ENCODE data around the gene NDUFC2.
"Not testable (repeated sequence)": the region's sequence is repeated elsewhere in the genome, so short reads cannot be mapped to it uniquely, and the experiment has no call there.

The NDUFC2 gene

DNA sequence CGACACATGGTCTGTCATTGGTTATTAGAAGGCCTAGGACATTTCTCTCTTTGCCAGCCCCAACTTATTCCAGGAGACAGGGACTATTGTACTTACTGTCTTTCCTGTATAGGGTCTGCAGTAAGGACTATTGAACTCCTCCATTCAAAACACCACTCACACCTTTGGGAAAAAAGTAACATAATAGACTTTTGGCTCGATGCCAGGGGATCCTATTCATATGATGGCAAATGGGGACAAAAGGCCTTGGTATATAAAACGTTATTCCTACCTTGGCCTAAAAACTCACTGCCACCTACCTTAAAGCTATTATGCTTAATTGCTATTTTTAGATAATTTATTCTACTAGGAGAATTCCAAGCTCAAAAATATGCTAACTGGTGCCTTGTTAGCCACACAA lies 6.3 kb upstream of the NDUFC2 start:
- H3K9ac ChIP-seq (ENCODE audit: low read length), result no peak overlapping the region
- H3K4me1 ChIP-seq (ENCODE audit: low read length), result peaks cover 6% of the 10 kb centered on the region
- H3K27ac ChIP-seq (ENCODE audit: low read length), result no peak overlapping the region
- no peak overlapping the region for H2AFZ ChIP-seq (ENCODE audit: low read depth, low read length)
- no peak overlapping the region for H3K4me2 ChIP-seq (ENCODE audit: low read length)
- no peak overlapping the region for H3K4me3 ChIP-seq (ENCODE audit: low read length)
- H3K36me3 ChIP-seq (replicated peaks; ENCODE audit: low read depth, low read length), result no peaks in the 10 kb centered on the region
- TF ChIP-seq, protein P1, sequence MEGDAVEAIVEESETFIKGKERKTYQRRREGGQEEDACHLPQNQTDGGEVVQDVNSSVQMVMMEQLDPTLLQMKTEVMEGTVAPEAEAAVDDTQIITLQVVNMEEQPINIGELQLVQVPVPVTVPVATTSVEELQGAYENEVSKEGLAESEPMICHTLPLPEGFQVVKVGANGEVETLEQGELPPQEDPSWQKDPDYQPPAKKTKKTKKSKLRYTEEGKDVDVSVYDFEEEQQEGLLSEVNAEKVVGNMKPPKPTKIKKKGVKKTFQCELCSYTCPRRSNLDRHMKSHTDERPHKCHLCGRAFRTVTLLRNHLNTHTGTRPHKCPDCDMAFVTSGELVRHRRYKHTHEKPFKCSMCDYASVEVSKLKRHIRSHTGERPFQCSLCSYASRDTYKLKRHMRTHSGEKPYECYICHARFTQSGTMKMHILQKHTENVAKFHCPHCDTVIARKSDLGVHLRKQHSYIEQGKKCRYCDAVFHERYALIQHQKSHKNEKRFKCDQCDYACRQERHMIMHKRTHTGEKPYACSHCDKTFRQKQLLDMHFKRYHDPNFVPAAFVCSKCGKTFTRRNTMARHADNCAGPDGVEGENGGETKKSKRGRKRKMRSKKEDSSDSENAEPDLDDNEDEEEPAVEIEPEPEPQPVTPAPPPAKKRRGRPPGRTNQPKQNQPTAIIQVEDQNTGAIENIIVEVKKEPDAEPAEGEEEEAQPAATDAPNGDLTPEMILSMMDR (IDR thresholded peaks at IDR 0.05; ENCODE audit: low read depth, low read length), result no peak
- TF ChIP-seq EZH2phosphoT487 (IDR thresholded peaks at IDR 0.05; ENCODE audit: low read depth), result no peak
- no peaks in the 10 kb centered on the region for H4K20me1 ChIP-seq (ENCODE audit: insufficient read depth, low read length)
- no peaks in the 10 kb centered on the region for H3K79me2 ChIP-seq (ENCODE audit: low read length)
- no peaks in the 10 kb centered on the region for H3K9me3 ChIP-seq (ENCODE audit: insufficient read depth, low read length)
- H3K27me3 ChIP-seq (ENCODE audit: low read depth, low read length), result no peaks in the 10 kb centered on the region

DNA sequence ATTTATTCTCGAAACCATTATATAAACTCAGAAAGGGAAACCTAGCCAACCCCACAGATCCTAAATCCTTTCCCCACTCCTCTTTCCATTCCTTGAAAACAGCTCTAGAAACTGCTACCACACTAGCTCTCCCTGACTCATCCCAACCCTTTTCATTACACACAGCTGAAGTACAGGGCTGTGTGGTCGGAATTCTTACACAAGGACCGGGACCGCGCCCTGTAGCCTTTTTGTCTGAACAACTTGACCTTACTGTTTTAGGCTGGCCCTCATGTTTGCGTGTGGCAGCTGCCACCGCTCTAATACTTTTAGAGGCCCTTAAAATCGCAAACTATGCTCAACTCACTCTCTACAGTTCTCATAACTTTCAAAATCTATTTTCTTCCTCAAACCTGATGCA lies 4.8 kb upstream of the NDUFC2 start:
- not testable (repeated sequence) for H3K4me3 ChIP-seq (ENCODE audit: low read length); H3K27ac ChIP-seq (ENCODE audit: low read length); H3K9ac ChIP-seq (ENCODE audit: low read length); H3K79me2 ChIP-seq (ENCODE audit: low read length); H2AFZ ChIP-seq (ENCODE audit: low read depth, low read length); H3K36me3 ChIP-seq (replicated peaks; ENCODE audit: low read depth, low read length); H3K4me2 ChIP-seq (ENCODE audit: low read length); H3K27me3 ChIP-seq (ENCODE audit: low read depth, low read length); H3K9me3 ChIP-seq (ENCODE audit: insufficient read depth, low read length); H4K20me1 ChIP-seq (ENCODE audit: insufficient read depth, low read length)
- H3K4me1 ChIP-seq (ENCODE audit: low read length), result peaks cover 16% of the 10 kb centered on the region

DNA sequence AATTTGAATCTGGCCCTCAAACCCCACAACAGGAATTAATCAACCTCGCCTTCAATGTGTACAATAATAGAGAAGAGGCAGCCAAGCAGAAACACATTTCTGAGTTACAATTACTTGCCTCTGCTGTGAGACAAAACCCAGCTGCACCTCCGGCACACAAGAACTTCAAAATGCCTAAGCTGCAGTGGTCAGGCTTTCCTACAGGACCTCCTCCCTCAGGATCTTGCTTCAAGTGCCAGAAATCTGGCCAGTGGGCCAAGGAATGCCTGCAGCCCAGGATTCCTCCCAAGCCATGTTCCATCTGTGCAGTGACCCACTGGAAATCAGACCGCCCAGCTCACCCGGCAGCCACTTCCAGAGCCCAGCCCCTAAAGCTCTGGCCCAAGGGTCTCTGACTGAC lies 3.4 kb upstream of the NDUFC2 start:
- Histone ChIP-seq H2AFZ (ENCODE audit: low read depth, low read length) (no peak overlapping the region), H3K4me3 (ENCODE audit: low read length) (no peak overlapping the region), H3K9ac (ENCODE audit: low read length) (no peak overlapping the region), H4K20me1 (ENCODE audit: insufficient read depth, low read length) (peaks cover 10% of the 10 kb centered on the region), H3K36me3 (replicated peaks; ENCODE audit: low read depth, low read length) (peaks cover 2% of the 10 kb centered on the region), H3K4me2 (ENCODE audit: low read length) (no peak overlapping the region), H3K27me3 (ENCODE audit: low read depth, low read length) (no peaks in the 10 kb centered on the region), H3K9me3 (ENCODE audit: insufficient read depth, low read length) (no peaks in the 10 kb centered on the region), H3K4me1 (ENCODE audit: low read length) (peaks cover 21% of the 10 kb centered on the region), H3K79me2 (ENCODE audit: low read length) (peaks cover 23% of the 10 kb centered on the region), H3K27ac (ENCODE audit: low read length) (no peak overlapping the region)
- TF ChIP-seq, protein P1 (IDR thresholded peaks at IDR 0.05; ENCODE audit: low read depth, low read length), result no peak
- no peak for TF ChIP-seq EZH2phosphoT487 (IDR thresholded peaks at IDR 0.05; ENCODE audit: low read depth)

DNA sequence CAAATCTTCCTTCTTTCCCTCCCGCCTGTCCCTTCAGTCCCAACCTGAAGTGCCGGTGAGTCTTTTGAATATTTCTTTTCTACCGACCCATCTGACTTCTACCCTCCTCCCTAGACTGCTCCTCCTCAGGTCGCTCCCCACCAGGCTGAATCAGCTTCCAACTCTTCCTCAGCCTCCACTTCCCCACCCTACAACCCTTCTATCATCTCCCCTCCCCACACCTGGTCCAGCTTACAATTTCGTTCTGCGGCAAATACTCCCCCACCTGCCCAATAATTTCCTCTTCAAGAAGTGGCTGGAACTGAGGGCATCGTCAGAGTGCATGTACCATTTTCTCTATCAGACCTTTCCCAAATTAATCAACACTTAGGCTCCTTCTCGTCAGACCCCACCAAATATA lies 2.5 kb upstream of the NDUFC2 start:
- Histone ChIP-seq H3K4me3 (ENCODE audit: low read length) (no peak overlapping the region), H3K36me3 (replicated peaks; ENCODE audit: low read depth, low read length) (peaks cover 6% of the 10 kb centered on the region), H3K27ac (ENCODE audit: low read length) (no peak overlapping the region), H3K4me2 (ENCODE audit: low read length) (no peak overlapping the region), H3K9ac (ENCODE audit: low read length) (no peak overlapping the region), H2AFZ (ENCODE audit: low read depth, low read length) (no peak overlapping the region), H3K79me2 (ENCODE audit: low read length) (peaks cover 31% of the 10 kb centered on the region), H3K27me3 (ENCODE audit: low read depth, low read length) (no peaks in the 10 kb centered on the region), H3K9me3 (ENCODE audit: insufficient read depth, low read length) (no peaks in the 10 kb centered on the region), H4K20me1 (ENCODE audit: insufficient read depth, low read length) (peaks cover 19% of the 10 kb centered on the region), H3K4me1 (ENCODE audit: low read length) (peaks cover 26% of the 10 kb centered on the region)
- TF ChIP-seq EZH2phosphoT487 (IDR thresholded peaks at IDR 0.05; ENCODE audit: low read depth), result no peak
- TF ChIP-seq, protein P1 (IDR thresholded peaks at IDR 0.05; ENCODE audit: low read depth, low read length), result no peak

DNA sequence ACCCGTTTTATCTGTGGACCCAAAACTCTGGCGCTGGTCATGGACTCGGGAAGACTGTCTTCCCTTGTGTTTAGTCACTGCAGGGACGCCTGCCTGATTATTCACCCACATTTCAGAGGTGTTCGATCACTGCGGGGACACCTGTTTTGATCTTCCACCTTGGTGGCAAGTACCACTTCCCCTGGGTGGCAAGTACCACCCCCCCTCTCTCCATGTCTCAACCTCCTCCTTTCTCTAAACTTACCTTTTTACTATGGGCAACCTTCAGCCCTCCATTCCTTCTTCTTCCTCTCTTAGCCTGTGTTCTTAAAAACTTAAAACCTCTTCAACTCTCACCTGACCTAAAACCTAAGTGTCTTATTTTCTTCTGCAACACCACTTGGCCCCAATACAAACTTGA lies 1.9 kb upstream of the NDUFC2 start:
- Histone ChIP-seq H3K79me2 (ENCODE audit: low read length) (peaks cover 37% of the 10 kb centered on the region), H3K4me3 (ENCODE audit: low read length) (no peak overlapping the region), H3K9me3 (ENCODE audit: insufficient read depth, low read length) (no peaks in the 10 kb centered on the region), H4K20me1 (ENCODE audit: insufficient read depth, low read length) (peaks cover 24% of the 10 kb centered on the region), H3K27ac (ENCODE audit: low read length) (no peak overlapping the region), H2AFZ (ENCODE audit: low read depth, low read length) (peak overlapping the region; percentile 15; the same call in 1 of the 2 replicates), H3K4me1 (ENCODE audit: low read length) (peaks cover 29% of the 10 kb centered on the region), H3K36me3 (replicated peaks; ENCODE audit: low read depth, low read length) (peaks cover 9% of the 10 kb centered on the region), H3K27me3 (ENCODE audit: low read depth, low read length) (no peaks in the 10 kb centered on the region), H3K4me2 (ENCODE audit: low read length) (peak overlapping the region; percentile 14; the same call in 1 of the 2 replicates), H3K9ac (ENCODE audit: low read length) (no peak overlapping the region)
- no peak for TF ChIP-seq EZH2phosphoT487 (IDR thresholded peaks at IDR 0.05; ENCODE audit: low read depth)
- TF ChIP-seq, protein P1 (IDR thresholded peaks at IDR 0.05; ENCODE audit: low read depth, low read length), result no peak

Data from OCI-LY3 (cell line).